SK-N-MC (cell line): Measurements from ENCODE around the gene FILIP1L.

Source experiments
- EZH2 ChIP-seq: fragments of 200-600 bp; sonication (generic); IDR thresholded peaks from one replicate; pipeline ENCODE4 v1.6.1; 2017; ENCODE audit warnings: antibody characterized with exemption
- POLR2AphosphoS5 ChIP-seq: IDR thresholded peaks from 2 replicates; pipeline ENCODE4 v1.6.1; 2012; ENCODE audit warnings: mild to moderate bottlenecking, low read depth, low read length, borderline replicate concordance

DNA sequence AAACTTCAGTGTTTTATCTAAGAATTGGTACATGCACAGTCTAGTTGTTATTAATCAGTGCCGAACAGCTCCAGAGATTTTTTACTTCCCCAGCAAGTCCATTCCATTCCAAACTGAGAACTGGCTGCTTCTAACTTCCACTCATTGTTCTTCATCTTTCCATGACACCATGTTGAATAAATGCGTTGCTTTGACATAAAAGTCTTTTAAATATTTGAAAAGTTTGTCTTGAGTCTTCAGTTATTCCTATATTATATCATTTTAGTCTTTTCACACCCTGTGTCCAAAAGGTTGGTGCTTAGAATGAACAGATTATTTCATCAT, 231.2 kb downstream of the FILIP1L start:
- TF ChIP-seq EZH2, result no peak
- no peak for TF ChIP-seq POLR2AphosphoS5
